ENCODE results near the gene RYR2. TPM values are rescaled to one million over a fixed set of nuclear protein-coding genes. Genes with fewer than 3 reads are reported as not detected.

The RYR2 gene
- total RNA-seq, 1 experiment from 2014 or later, result 4.0 TPM

- BruUV-seq (replicated peaks), result no TSS peak
- TF ChIP-seq CTCF (IDR thresholded peaks at IDR 0.05; ENCODE audit: unreplicated experiment), result no peak
- intact Hi-C loops (cut with micrococcal nuclease), result no loop called here
- Mint-ChIP-seq H3K36me3 (ENCODE audit: insufficient read depth, unreplicated experiment) (no peaks in the 10 kb centered on the region), H3K27ac (ENCODE audit: low read depth, unreplicated experiment) (no peak overlapping the region), H3K4me3 (ENCODE audit: unreplicated experiment) (no peak overlapping the region), H3K4me1 (ENCODE audit: insufficient read depth, unreplicated experiment) (peaks cover 16% of the 10 kb centered on the region), H3K27me3 (ENCODE audit: insufficient read depth, unreplicated experiment) (no peaks in the 10 kb centered on the region), H3K9me3 (ENCODE audit: unreplicated experiment) (no peaks in the 10 kb centered on the region)
- ChIA-PET CTCF (no interaction called here), POLR2A (interaction anchor here (0.7 kb wide), 1 partner anchor 14 kb away, joined by 3 read pairs; no protein-coding TSS in a partner anchor)
- no peak for DNase-seq (ENCODE audit: unreplicated experiment)
Observed at GRCh38 chr1:237201155-237201554, 159.2 kb downstream of the RYR2 start.

- peaks cover 7% of the 10 kb centered on the region for H3K4me1 Mint-ChIP-seq (ENCODE audit: insufficient read depth, unreplicated experiment)
- no peaks in the 10 kb centered on the region for H3K9me3 Mint-ChIP-seq (ENCODE audit: unreplicated experiment)
- H3K36me3 Mint-ChIP-seq (ENCODE audit: insufficient read depth, unreplicated experiment), result no peaks in the 10 kb centered on the region
- no peak for DNase-seq (ENCODE audit: unreplicated experiment)
- no peak for TF ChIP-seq CTCF (IDR thresholded peaks at IDR 0.05; ENCODE audit: unreplicated experiment)
- BruUV-seq (replicated peaks), result no TSS peak
- intact Hi-C loops (cut with micrococcal nuclease), result no loop called here
- peaks cover 2% of the 10 kb centered on the region for H3K27me3 Mint-ChIP-seq (ENCODE audit: insufficient read depth, unreplicated experiment)
- CTCF ChIA-PET, result interaction anchor here (0.5 to 1.4 kb wide), 6 partner anchors 9 to 336 kb away, joined by 3 to 6 read pairs (median 3); no protein-coding TSS in a partner anchor
- POLR2A ChIA-PET, result no interaction called here
- H3K27ac Mint-ChIP-seq (ENCODE audit: low read depth, unreplicated experiment), result no peak overlapping the region
- no peak overlapping the region for H3K4me3 Mint-ChIP-seq (ENCODE audit: unreplicated experiment)
Observed at GRCh38 chr1:237204841-237205240, 162.9 kb downstream of the RYR2 start.

- intact Hi-C loops (cut with micrococcal nuclease), result no loop called here
- no TSS peak for BruUV-seq (replicated peaks)
- peaks cover 9% of the 10 kb centered on the region for H3K27me3 Mint-ChIP-seq (ENCODE audit: insufficient read depth, unreplicated experiment)
- DNase-seq (ENCODE audit: unreplicated experiment), result peak; percentile 97
- POLR2A ChIA-PET, result no interaction called here
- H3K4me1 Mint-ChIP-seq (ENCODE audit: insufficient read depth, unreplicated experiment), result peaks cover 7% of the 10 kb centered on the region
- H3K36me3 Mint-ChIP-seq (ENCODE audit: insufficient read depth, unreplicated experiment), result no peaks in the 10 kb centered on the region
- H3K9me3 Mint-ChIP-seq (ENCODE audit: unreplicated experiment), result no peaks in the 10 kb centered on the region
- H3K4me3 Mint-ChIP-seq (ENCODE audit: unreplicated experiment), result no peak overlapping the region
- no peak for TF ChIP-seq CTCF (IDR thresholded peaks at IDR 0.05; ENCODE audit: unreplicated experiment)
- H3K27ac Mint-ChIP-seq (ENCODE audit: low read depth, unreplicated experiment), result no peak overlapping the region
- CTCF ChIA-PET, result interaction anchor here (0.5 to 1.2 kb wide), 4 partner anchors 16 to 242 kb away, joined by 3 to 4 read pairs (median 3); no protein-coding TSS in a partner anchor
Observed at GRCh38 chr1:237205400-237206064, 163.5 kb downstream of the RYR2 start.

- intact Hi-C loops (cut with micrococcal nuclease), result no loop called here
- no TSS peak for BruUV-seq (replicated peaks)
- H3K4me3 Mint-ChIP-seq (ENCODE audit: unreplicated experiment), result no peak overlapping the region
- H3K27ac Mint-ChIP-seq (ENCODE audit: low read depth, unreplicated experiment), result no peak overlapping the region
- ChIA-PET CTCF (interaction anchor here (0.7 kb wide), 1 partner anchor 242 kb away, joined by 3 read pairs; no protein-coding TSS in a partner anchor), POLR2A (interaction anchor here (0.7 kb wide), 1 partner anchor 78 kb away, joined by 3 read pairs; no protein-coding TSS in a partner anchor)
- no peaks in the 10 kb centered on the region for H3K9me3 Mint-ChIP-seq (ENCODE audit: unreplicated experiment)
- no peak for TF ChIP-seq CTCF (IDR thresholded peaks at IDR 0.05; ENCODE audit: unreplicated experiment)
- no peak for DNase-seq (ENCODE audit: unreplicated experiment)
- H3K4me1 Mint-ChIP-seq (ENCODE audit: insufficient read depth, unreplicated experiment), result peaks cover 7% of the 10 kb centered on the region
- H3K27me3 Mint-ChIP-seq (ENCODE audit: insufficient read depth, unreplicated experiment), result peaks cover 14% of the 10 kb centered on the region
- H3K36me3 Mint-ChIP-seq (ENCODE audit: insufficient read depth, unreplicated experiment), result no peaks in the 10 kb centered on the region
Observed at GRCh38 chr1:237206065-237206414, 164.1 kb downstream of the RYR2 start.

All from MCF 10A (cell line).